WERI-Rb-1 (cell line): Measurements from ENCODE around the gene EFCAB8.

Experiments
- DNase-seq: peaks from one replicate; pipeline ENCODE4 v3.0.0-alpha.2; 2020
- H3K27ac ChIP-seq: fragments of 250-450 bp; sonication (Bioruptor Pico); 2 replicates; pipeline ENCODE4 v1.5.1; 2020; ENCODE audit warnings: mild to moderate bottlenecking, moderate library complexity
- H3K27me3 ChIP-seq: fragments of 250-450 bp; sonication (Bioruptor Pico); 2 replicates; pipeline ENCODE4 v1.5.1; 2021; ENCODE audit warnings: mild to moderate bottlenecking, low read depth, moderate library complexity; ENCODE audit not compliant: insufficient read depth, severe bottlenecking
- H3K36me3 ChIP-seq: fragments of 250-450 bp; sonication (Bioruptor Pico); 2 replicates; pipeline ENCODE4 v1.5.1; 2020; ENCODE audit warnings: mild to moderate bottlenecking, moderate library complexity
- H3K4me3 ChIP-seq: 2 replicates; pipeline ENCODE4 v1.5.1; 2011; ENCODE audit warnings: low read depth, mild to moderate bottlenecking, control low read depth, low read length
- H3K9me3 ChIP-seq: fragments of 250-450 bp; sonication (Bioruptor Pico); 2 replicates; pipeline ENCODE4 v1.5.1; 2021; ENCODE audit warnings: mild to moderate bottlenecking, moderate library complexity; ENCODE audit not compliant: severe bottlenecking
- TF ChIP-seq, protein P1 (sequence below): IDR thresholded peaks from 2 replicates; pipeline ENCODE4 v1.5.1; 2011; ENCODE audit warnings: low read depth, mild to moderate bottlenecking, control low read depth, inconsistent platforms, low read length

The EFCAB8 gene

DNA sequence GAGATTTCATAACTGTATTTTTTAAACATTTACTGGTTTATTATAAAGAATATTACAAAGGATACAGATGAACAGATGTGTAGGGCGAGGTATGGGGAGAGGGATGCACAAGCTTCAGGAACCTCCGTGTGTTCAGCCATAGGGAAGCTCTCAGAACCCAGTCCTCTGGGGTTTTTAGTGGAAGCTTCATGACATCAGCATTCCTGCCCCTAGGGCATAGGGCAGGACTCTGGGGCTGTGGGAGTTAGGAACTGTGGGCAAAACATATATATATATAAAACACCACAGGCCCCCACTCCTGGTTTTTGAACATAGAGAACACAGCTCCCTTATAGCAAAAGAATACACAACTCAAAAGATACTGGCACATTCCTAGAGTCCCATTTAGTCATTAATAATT, 21.9 kb downstream of the EFCAB8 start:
- no peak for DNase-seq
- Histone ChIP-seq H3K9me3 (no peaks in the 10 kb centered on the region), H3K27me3 (no peaks in the 10 kb centered on the region), H3K27ac (no peak overlapping the region), H3K36me3 (no peaks in the 10 kb centered on the region), H3K4me3 (no peak overlapping the region)
- TF ChIP-seq, protein P1, sequence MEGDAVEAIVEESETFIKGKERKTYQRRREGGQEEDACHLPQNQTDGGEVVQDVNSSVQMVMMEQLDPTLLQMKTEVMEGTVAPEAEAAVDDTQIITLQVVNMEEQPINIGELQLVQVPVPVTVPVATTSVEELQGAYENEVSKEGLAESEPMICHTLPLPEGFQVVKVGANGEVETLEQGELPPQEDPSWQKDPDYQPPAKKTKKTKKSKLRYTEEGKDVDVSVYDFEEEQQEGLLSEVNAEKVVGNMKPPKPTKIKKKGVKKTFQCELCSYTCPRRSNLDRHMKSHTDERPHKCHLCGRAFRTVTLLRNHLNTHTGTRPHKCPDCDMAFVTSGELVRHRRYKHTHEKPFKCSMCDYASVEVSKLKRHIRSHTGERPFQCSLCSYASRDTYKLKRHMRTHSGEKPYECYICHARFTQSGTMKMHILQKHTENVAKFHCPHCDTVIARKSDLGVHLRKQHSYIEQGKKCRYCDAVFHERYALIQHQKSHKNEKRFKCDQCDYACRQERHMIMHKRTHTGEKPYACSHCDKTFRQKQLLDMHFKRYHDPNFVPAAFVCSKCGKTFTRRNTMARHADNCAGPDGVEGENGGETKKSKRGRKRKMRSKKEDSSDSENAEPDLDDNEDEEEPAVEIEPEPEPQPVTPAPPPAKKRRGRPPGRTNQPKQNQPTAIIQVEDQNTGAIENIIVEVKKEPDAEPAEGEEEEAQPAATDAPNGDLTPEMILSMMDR = no peak

DNA sequence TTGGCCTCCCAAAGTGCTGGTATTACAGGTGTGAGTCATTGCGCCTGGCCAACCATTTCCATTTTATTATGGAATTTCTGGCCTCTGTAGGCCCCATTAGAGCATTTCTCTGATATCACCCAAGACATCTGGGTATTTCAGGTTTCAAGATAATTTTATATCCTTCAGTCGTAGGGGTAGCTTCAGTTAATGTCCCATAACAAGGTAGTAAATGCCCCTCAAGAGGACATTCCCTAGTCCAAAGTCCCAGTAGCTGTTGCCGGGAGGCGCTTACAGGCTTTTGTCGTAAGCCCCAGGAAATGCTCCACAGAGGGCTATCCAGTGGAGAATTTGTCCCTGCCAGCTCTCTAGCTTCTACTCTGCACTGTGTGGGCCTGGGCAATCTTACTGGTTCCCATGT, 24.4 kb downstream of the EFCAB8 start:
- H3K27ac ChIP-seq = no peak overlapping the region
- no peaks in the 10 kb centered on the region for H3K36me3 ChIP-seq
- DNase-seq = no peak
- no peaks in the 10 kb centered on the region for H3K9me3 ChIP-seq
- TF ChIP-seq, protein P1 = no peak
- H3K27me3 ChIP-seq = no peaks in the 10 kb centered on the region
- no peak overlapping the region for H3K4me3 ChIP-seq

DNA sequence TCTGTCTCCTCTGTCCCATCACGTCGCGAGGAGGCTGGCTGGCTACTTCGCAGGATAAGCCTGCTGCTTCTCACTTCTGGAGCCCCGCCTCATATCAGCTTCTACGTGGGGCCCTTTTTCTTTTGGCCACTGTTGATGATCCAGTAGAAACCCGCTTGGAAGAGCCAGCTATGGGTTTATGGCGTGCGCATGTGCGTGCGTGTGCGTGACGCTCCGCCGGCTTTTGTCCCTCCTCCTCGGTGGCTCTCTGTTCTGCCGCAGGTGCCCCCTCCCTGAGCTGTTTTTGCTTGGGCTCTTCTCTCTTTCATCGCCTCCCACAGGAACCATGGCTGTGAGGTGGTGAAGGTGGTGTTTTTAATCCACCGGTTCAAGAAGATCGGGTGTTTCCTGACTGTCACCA, 26.5 kb downstream of the EFCAB8 start:
- no peaks in the 10 kb centered on the region for H3K27me3 ChIP-seq
- TF ChIP-seq, protein P1 = no peak
- no peaks in the 10 kb centered on the region for H3K9me3 ChIP-seq
- no peak overlapping the region for H3K27ac ChIP-seq
- H3K36me3 ChIP-seq = no peaks in the 10 kb centered on the region
- H3K4me3 ChIP-seq = no peak overlapping the region
- no peak for DNase-seq

DNA sequence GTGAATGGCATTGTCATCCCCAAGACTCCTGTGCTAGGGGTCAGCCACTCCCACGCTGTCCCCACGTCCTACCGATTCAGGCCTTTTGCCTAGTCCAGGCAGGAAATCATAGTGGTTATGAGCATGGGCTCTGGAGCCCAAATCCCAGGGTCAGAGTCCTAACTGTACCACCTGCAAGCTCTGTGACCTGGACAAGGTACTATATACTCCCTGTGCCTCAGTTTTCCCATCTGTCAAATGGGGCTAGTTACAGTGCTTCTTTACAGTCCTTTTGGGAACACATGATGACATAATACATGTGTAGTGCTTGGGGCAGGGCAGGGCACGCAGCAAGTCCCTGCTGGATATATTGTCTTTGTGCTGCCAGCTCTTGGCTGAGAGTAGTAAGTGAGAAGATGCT, 27.2 kb downstream of the EFCAB8 start:
- Histone ChIP-seq H3K27me3 (no peaks in the 10 kb centered on the region), H3K27ac (no peak overlapping the region), H3K9me3 (no peaks in the 10 kb centered on the region), H3K4me3 (no peak overlapping the region), H3K36me3 (no peaks in the 10 kb centered on the region)
- DNase-seq = no peak
- TF ChIP-seq, protein P1 = no peak

DNA sequence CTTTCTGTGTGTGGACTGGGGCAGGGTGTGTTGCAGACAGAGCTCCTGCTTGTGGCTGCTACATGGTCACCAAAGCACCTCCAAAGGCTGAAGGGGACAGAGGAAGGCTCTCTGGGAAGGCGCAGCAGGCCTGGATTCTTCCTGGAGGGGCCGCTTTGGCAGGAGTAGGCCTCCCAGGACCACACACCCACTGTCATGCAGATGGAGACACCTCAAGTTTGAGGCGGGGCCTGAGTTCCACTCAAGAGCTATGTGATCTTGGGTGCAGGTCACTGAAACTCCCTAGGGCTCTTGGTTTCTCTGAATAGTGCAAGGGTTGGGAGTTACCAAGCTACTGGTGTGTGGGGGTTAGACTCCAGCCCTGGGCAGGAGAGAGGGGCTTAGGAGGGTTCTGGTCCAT, 27.9 kb downstream of the EFCAB8 start:
- Histone ChIP-seq H3K4me3 (no peak overlapping the region), H3K36me3 (no peaks in the 10 kb centered on the region), H3K27me3 (no peaks in the 10 kb centered on the region), H3K27ac (no peak overlapping the region), H3K9me3 (no peaks in the 10 kb centered on the region)
- DNase-seq = no peak
- TF ChIP-seq, protein P1 = no peak

DNA sequence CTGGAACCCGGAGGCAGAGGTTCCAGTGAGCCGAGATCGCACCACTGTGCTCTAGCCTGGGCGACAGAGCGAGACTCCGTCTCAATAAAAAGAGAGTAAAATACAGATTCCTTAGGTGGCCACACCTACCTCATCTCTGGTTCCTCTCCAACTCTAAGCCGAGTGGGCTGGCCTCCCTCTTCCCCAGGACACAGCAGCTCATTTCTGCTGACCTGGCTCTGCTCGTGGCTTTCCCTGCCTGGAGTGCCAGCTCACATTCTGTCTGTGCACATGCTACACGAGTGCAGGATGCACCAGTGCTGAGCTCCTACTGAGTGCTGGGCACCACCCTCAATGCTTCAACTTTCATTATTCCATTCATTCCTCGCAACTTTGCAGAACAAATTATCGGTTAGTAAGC, 28.8 kb downstream of the EFCAB8 start:
- H3K36me3 ChIP-seq = no peaks in the 10 kb centered on the region
- no peak overlapping the region for H3K4me3 ChIP-seq
- no peaks in the 10 kb centered on the region for H3K27me3 ChIP-seq
- no peak overlapping the region for H3K27ac ChIP-seq
- DNase-seq = no peak
- TF ChIP-seq, protein P1 = no peak
- H3K9me3 ChIP-seq = no peaks in the 10 kb centered on the region
